IMR-90 (cell line): Measurements from ENCODE around the gene EXOC3L2. TPM values are rescaled to one million over a fixed set of nuclear protein-coding genes. Genes with fewer than 3 reads are reported as not detected.

Experiments used
- ATAC-seq: fragments of 200-7000 bp; cut with Tn5 transposase; 2 replicates; pipeline ENCODE4 v1.9.1; 2020; ENCODE audit warnings: low read depth, mild to moderate bottlenecking, moderate library complexity
- BruUV-seq: library from RNA; stranded (reverse); fragments of 400-500 nt; replicated peaks from 2 replicates; lab custom pipeline; 2021; lab: Mats Ljungman, UMichigan
- CTCF ChIA-PET: fragments of 300-600 bp; formaldehyde crosslinking; extraction: SDS; loops from one replicate; lab custom pipeline; 2021; ENCODE audit warnings: antibody characterized with exemption; lab: Yijun Ruan, JAX
- POLR2A ChIA-PET: fragments of 300-600 bp; sonication (Branson Sonifier 250); formaldehyde crosslinking; loops from one replicate; lab custom pipeline; 2022; ENCODE audit warnings: antibody characterized with exemption; ENCODE audit not compliant: unreplicated experiment; lab: Charles Lee
- DNase-seq: peaks from one replicate; pipeline ENCODE4 v3.0.0; 2013
- H2AFZ ChIP-seq: replicated peaks from 2 replicates; pipeline ENCODE3; 2013; ENCODE audit warnings: low read length, mild to moderate bottlenecking; ENCODE audit not compliant: poor library complexity
- H2AK5ac ChIP-seq: 2 replicates; pipeline ENCODE4 v1.6.1; 2013; ENCODE audit warnings: low read depth, low read length, inconsistent platforms
- H2AK9ac ChIP-seq: replicated peaks from 2 replicates; pipeline ENCODE3; 2013; ENCODE audit warnings: mild to moderate bottlenecking, low read depth, low read length, moderate library complexity; ENCODE audit not compliant: poor library complexity
- H2BK120ac ChIP-seq: 2 replicates; pipeline ENCODE4 v1.6.1; 2013; ENCODE audit warnings: low read depth, low read length, inconsistent platforms
- H2BK15ac ChIP-seq: 3 replicates; pipeline ENCODE4 v1.6.1; 2013; ENCODE audit warnings: low read depth, low read length, inconsistent platforms
- H2BK20ac ChIP-seq: 2 replicates; pipeline ENCODE4 v1.6.1; 2013; ENCODE audit warnings: low read depth, mild to moderate bottlenecking, inconsistent platforms, low read length, moderate library complexity
- H2BK5ac ChIP-seq: 2 replicates; pipeline ENCODE4 v1.6.1; 2013; ENCODE audit warnings: mild to moderate bottlenecking, low read depth, low read length, inconsistent platforms; ENCODE audit not compliant: poor library complexity, severe bottlenecking
- H3K14ac ChIP-seq: replicated peaks from 2 replicates; pipeline ENCODE4 v1.6.1; 2013; ENCODE audit warnings: low read depth, low read length, inconsistent platforms
- H3K18ac ChIP-seq: 2 replicates; pipeline ENCODE4 v1.6.1; 2013; ENCODE audit warnings: low read depth, low read length, control low read depth
- H3K23ac ChIP-seq: 2 replicates; pipeline ENCODE4 v1.6.1; 2013; ENCODE audit warnings: low read depth, low read length, inconsistent platforms
- H3K27ac ChIP-seq: 2 replicates; pipeline ENCODE4 v1.5.1; 2013; ENCODE audit warnings: mild to moderate bottlenecking, control low read depth, low read length; ENCODE audit not compliant: insufficient read depth
- H3K27me3 ChIP-seq: 2 replicates; pipeline ENCODE4 v1.6.1; 2013; ENCODE audit warnings: low read length; ENCODE audit not compliant: control insufficient read depth, insufficient read depth
- H3K36me3 ChIP-seq: 2 replicates; pipeline ENCODE4 v1.6.1; 2013; ENCODE audit warnings: low read length, mixed read lengths; ENCODE audit not compliant: control insufficient read depth, insufficient read depth
- H3K4ac ChIP-seq: 2 replicates; pipeline ENCODE4 v1.6.1; 2013; ENCODE audit warnings: low read depth, low read length, inconsistent platforms
- H3K4me1 ChIP-seq: 2 replicates; pipeline ENCODE4 v1.6.1; 2013; ENCODE audit warnings: low read length, mixed read lengths; ENCODE audit not compliant: control insufficient read depth, insufficient read depth
- H3K4me2 ChIP-seq: 2 replicates; pipeline ENCODE4 v1.6.1; 2013; ENCODE audit warnings: low read depth, mild to moderate bottlenecking, control low read depth, low read length, moderate library complexity
- H3K4me3 ChIP-seq: 2 replicates; pipeline ENCODE4 v1.5.1; 2013; ENCODE audit warnings: low read depth, mild to moderate bottlenecking, control low read depth, low read length, moderate library complexity; ENCODE audit not compliant: insufficient read depth
- H3K56ac ChIP-seq: 2 replicates; pipeline ENCODE4 v1.6.1; 2013; ENCODE audit warnings: low read length, inconsistent platforms; ENCODE audit not compliant: insufficient read depth; ENCODE audit errors: extremely low read depth
- H3K79me1 ChIP-seq, 2 experiments: 2 replicates each; pipeline ENCODE4 v1.6.1; 2013; ENCODE audit warnings: low read length in 2 of 2, inconsistent platforms in 1 of 2, low read depth in 1 of 2
- H3K9ac ChIP-seq: 2 replicates; pipeline ENCODE4 v1.6.1; 2013; ENCODE audit warnings: low read depth, low read length, control low read depth
- H3K9me1 ChIP-seq: 2 replicates; pipeline ENCODE4 v1.6.1; 2013; ENCODE audit warnings: low read length, inconsistent platforms; ENCODE audit not compliant: insufficient read depth
- H3K9me3 ChIP-seq: 2 replicates; pipeline ENCODE4 v1.6.1; 2013; ENCODE audit warnings: low read length; ENCODE audit not compliant: control insufficient read depth, insufficient read depth
- H4K20me1 ChIP-seq: 2 replicates; pipeline ENCODE4 v1.6.1; 2013; ENCODE audit warnings: low read length, inconsistent platforms; ENCODE audit not compliant: insufficient read depth
- H4K5ac ChIP-seq: 2 replicates; pipeline ENCODE4 v1.6.1; 2013; ENCODE audit warnings: mild to moderate bottlenecking, low read depth, low read length, control low read depth
- H4K8ac ChIP-seq, 2 experiments: 2 replicates each; pipeline ENCODE4 v1.6.1; 2013; ENCODE audit warnings: low read depth in 2 of 2, low read length in 2 of 2, control low read depth in 1 of 2, inconsistent platforms in 1 of 2
- H4K91ac ChIP-seq: 2 replicates; pipeline ENCODE4 v1.6.1; 2013; ENCODE audit warnings: low read depth, low read length, inconsistent platforms; ENCODE audit not compliant: insufficient read depth
- BHLHE40 ChIP-seq: fragments of 150-350 bp; IDR thresholded peaks from 2 replicates; pipeline ENCODE4 v1.6.1; 2016; ENCODE audit warnings: mild to moderate bottlenecking, low read depth, low read length
- CHD1 ChIP-seq: IDR thresholded peaks from 2 replicates; pipeline ENCODE4 v1.6.1; 2012; ENCODE audit warnings: low read depth, low read length, improper control_type of control experiment
- MAFK ChIP-seq: IDR thresholded peaks from 2 replicates; pipeline ENCODE4 v1.6.1; 2012; ENCODE audit warnings: low read depth, low read length, improper control_type of control experiment
- POLR2A ChIP-seq: IDR thresholded peaks from 2 replicates; pipeline ENCODE4 v1.6.1; 2012; ENCODE audit warnings: mild to moderate bottlenecking, low read depth, low read length
- RCOR1 ChIP-seq: IDR thresholded peaks from 2 replicates; pipeline ENCODE4 v1.6.1; 2012; ENCODE audit warnings: mild to moderate bottlenecking, low read length, improper control_type of control experiment; ENCODE audit not compliant: insufficient replicate concordance
- SMC3 ChIP-seq: fragments of 150-350 bp; IDR thresholded peaks from 2 replicates; pipeline ENCODE4 v1.6.1; 2016; ENCODE audit warnings: low read depth, mild to moderate bottlenecking, antibody characterized with exemption, low read length, moderate library complexity
- WGBS, 2 experiments: methylation state at CpG; one replicate each; pipeline versions ENCODE4 v1.1.5 to v1.1.7; 2013; ENCODE audit warnings: missing lambda C conversion rate in 2 of 2; ENCODE audit not compliant: insufficient read length in 1 of 2; ENCODE audit errors: extremely low coverage in 2 of 2; 5-methylcytosine and 5-hydroxymethylcytosine counted together
- dilution Hi-C: fragments of 300-500 bp; cut with HindIII; formaldehyde crosslinking; loops from one replicate; pipeline ENCODE4 v1.14.3; 2018; ENCODE audit warnings: low sequenced_read_pairs; ENCODE audit not compliant: unreplicated experiment
- in situ Hi-C: fragments of 300-500 bp; cut with MboI; formaldehyde crosslinking; loops from 3 replicates; pipeline ENCODE4 v1.14.3; 2019; ENCODE audit warnings: low sequenced_read_pairs, inconsistent platforms, mixed read lengths
- intact Hi-C: fragments of 100-400 bp; cut with micrococcal nuclease; formaldehyde crosslinking; loops from 2 replicates; pipeline ENCODE4 v1.10.0; 2022
- polyA plus RNA-seq, 3 experiments: library from polyadenylated mRNA; depleted of rRNA; stranded (reverse); fragments of >200 nt; gene quantifications; 2 replicates each; pipeline ENCODE4 v1.2.3, GENCODE V29; 2012; ENCODE audit warnings: low replicate concordance in 1 of 3
- total RNA-seq: library from RNA; depleted of rRNA; stranded (reverse); fragments of >200 nt; gene quantifications from 2 replicates; pipeline ENCODE4 v1.2.3, GENCODE V29; 2012
- TF ChIP-seq, protein P1 (sequence below): fragments of 150-350 bp; IDR thresholded peaks from 2 replicates; pipeline ENCODE4 v1.6.1; 2017; ENCODE audit warnings: mild to moderate bottlenecking, antibody characterized with exemption, low read length, low read depth
- TF ChIP-seq, protein P2 (sequence below): fragments of 150-350 bp; IDR thresholded peaks from 2 replicates; pipeline ENCODE4 v1.6.1; 2016; ENCODE audit warnings: low read depth, mild to moderate bottlenecking, low read length, moderate library complexity, borderline replicate concordance

Gene EXOC3L2
- total and polyA plus RNA-seq, 2 of the 4 experiments (the other 2 are of a cell fraction): 0.03 TPM; not detected in 1

DNA sequence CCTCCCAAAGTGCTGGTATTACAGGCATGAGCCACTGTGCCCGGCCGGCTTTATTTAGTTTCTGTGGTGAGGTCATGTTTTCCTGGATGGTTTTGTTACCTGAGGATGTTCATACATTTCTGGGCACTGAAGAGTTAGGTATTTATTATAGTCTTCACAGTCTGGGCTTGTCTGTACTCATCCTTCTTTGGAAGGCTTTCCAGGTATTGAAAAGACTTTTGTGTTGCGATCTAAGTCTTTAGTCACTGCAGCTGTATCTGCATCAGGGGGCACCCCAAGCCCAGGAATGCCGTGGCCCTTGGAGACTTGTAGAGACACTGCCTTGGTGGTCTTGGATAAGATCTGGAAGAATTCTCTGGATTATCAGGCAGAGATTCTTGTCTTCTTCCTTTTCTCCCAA is 53.8 kb downstream of the EXOC3L2 start:
- Histone ChIP-seq H4K8ac (no peak overlapping the region), H2AK5ac (no peak overlapping the region), H2BK15ac (no peak overlapping the region), H2AK9ac (no peak overlapping the region), H3K4me1 (no peaks in the 10 kb centered on the region), H3K9ac (no peak overlapping the region), H4K5ac (no peak overlapping the region), H2BK120ac (no peak overlapping the region), H3K27ac (no peak overlapping the region), H3K79me1 (no peaks in the 10 kb centered on the region), H2BK5ac (no peak overlapping the region), H3K18ac (no peak overlapping the region), H3K14ac (no peak overlapping the region), H3K9me1 (0 out of 2 replicates have a peak, but pooled peaks cover 2% of the 10 kb centered on the region), H3K56ac (no peak overlapping the region), H2AFZ (no peak overlapping the region), H3K36me3 (no peaks in the 10 kb centered on the region), H4K20me1 (no peaks in the 10 kb centered on the region), H3K4ac (no peak overlapping the region), H3K9me3 (no peaks in the 10 kb centered on the region; the same call in 1 of the 2 replicates), H3K4me2 (no peak overlapping the region), H3K27me3 (no peaks in the 10 kb centered on the region), H3K4me3 (no peak overlapping the region), H4K91ac (no peak overlapping the region), H3K23ac (no peak overlapping the region), H2BK20ac (no peak overlapping the region)
- BruUV-seq: no TSS peak
- dilution Hi-C loops (no loop called here), in situ Hi-C loops (no loop called here), intact Hi-C loops (no loop called here)
- ChIA-PET CTCF (no interaction called here), POLR2A (no interaction called here)
- no peak for ATAC-seq
- no CpG with 5 or more reads among the region's 4 CpGs for WGBS, 2 experiments
- DNase-seq: no peak
- TF ChIP-seq, protein P1, sequence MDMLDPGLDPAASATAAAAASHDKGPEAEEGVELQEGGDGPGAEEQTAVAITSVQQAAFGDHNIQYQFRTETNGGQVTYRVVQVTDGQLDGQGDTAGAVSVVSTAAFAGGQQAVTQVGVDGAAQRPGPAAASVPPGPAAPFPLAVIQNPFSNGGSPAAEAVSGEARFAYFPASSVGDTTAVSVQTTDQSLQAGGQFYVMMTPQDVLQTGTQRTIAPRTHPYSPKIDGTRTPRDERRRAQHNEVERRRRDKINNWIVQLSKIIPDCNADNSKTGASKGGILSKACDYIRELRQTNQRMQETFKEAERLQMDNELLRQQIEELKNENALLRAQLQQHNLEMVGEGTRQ: no peak
- TF ChIP-seq POLR2A: no peak
- no peak for TF ChIP-seq CHD1
- TF ChIP-seq BHLHE40: no peak
- no peak for TF ChIP-seq MAFK
- TF ChIP-seq RCOR1: no peak
- no peak for TF ChIP-seq SMC3
- TF ChIP-seq, protein P2, sequence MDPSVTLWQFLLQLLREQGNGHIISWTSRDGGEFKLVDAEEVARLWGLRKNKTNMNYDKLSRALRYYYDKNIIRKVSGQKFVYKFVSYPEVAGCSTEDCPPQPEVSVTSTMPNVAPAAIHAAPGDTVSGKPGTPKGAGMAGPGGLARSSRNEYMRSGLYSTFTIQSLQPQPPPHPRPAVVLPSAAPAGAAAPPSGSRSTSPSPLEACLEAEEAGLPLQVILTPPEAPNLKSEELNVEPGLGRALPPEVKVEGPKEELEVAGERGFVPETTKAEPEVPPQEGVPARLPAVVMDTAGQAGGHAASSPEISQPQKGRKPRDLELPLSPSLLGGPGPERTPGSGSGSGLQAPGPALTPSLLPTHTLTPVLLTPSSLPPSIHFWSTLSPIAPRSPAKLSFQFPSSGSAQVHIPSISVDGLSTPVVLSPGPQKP: no peak
